KMS-11 (cell line): ENCODE results near the gene FRYL.
"Not testable (repeated sequence)": the region's sequence is repeated elsewhere in the genome, so short reads cannot be mapped to it uniquely, and the experiment has no call there.

Experiments used
- H2AFZ ChIP-seq: fragments of 200-600 bp; sonication (generic); 2 replicates; pipeline ENCODE4 v1.6.1; 2016; ENCODE audit warnings: antibody characterized with exemption, mixed run types, low read depth
- H3K27ac ChIP-seq: fragments of 200-600 bp; sonication (generic); 2 replicates; pipeline ENCODE4 v1.6.1; 2016; ENCODE audit warnings: mild to moderate bottlenecking, mixed run types
- H3K27me3 ChIP-seq: fragments of 200-600 bp; sonication (generic); 2 replicates; pipeline ENCODE4 v1.6.1; 2017; ENCODE audit warnings: mild to moderate bottlenecking, low read depth, mixed run types, moderate library complexity; ENCODE audit not compliant: insufficient read depth
- H3K36me3 ChIP-seq: fragments of 200-600 bp; sonication (generic); 2 replicates; pipeline ENCODE4 v1.6.1; 2017; ENCODE audit warnings: mild to moderate bottlenecking, mixed run types; ENCODE audit not compliant: insufficient read depth
- H3K4me1 ChIP-seq: fragments of 200-600 bp; sonication (generic); 2 replicates; pipeline ENCODE4 v1.6.1; 2016; ENCODE audit warnings: mild to moderate bottlenecking, low read depth, mixed run types; ENCODE audit not compliant: poor library complexity, severe bottlenecking
- H3K4me2 ChIP-seq: fragments of 200-600 bp; sonication (generic); 2 replicates; pipeline ENCODE4 v1.7.0; 2016; ENCODE audit warnings: mild to moderate bottlenecking, mixed run types
- H3K4me3 ChIP-seq: fragments of 200-600 bp; sonication (generic); IDR thresholded peaks from 2 replicates; pipeline ENCODE4 v1.6.1; 2017; ENCODE audit warnings: low read depth, low read length, mixed read lengths; ENCODE audit not compliant: insufficient read depth
- H3K79me2 ChIP-seq: fragments of 200-600 bp; sonication (generic); 2 replicates; pipeline ENCODE4 v1.6.1; 2016; ENCODE audit warnings: low read depth, mixed run types; ENCODE audit not compliant: insufficient read depth
- H3K9ac ChIP-seq: fragments of 200-600 bp; sonication (generic); 2 replicates; pipeline ENCODE4 v1.6.1; 2016; ENCODE audit warnings: mild to moderate bottlenecking, mixed run types
- H4K20me1 ChIP-seq: fragments of 200-600 bp; sonication (generic); 2 replicates; pipeline ENCODE4 v1.6.1; 2016; ENCODE audit warnings: mild to moderate bottlenecking, mixed run types; ENCODE audit not compliant: insufficient read depth
- CTCF ChIP-seq: fragments of 200-600 bp; sonication (generic); conservative IDR thresholded peaks from 2 replicates; pipeline ENCODE4 v1.6.1; 2017; ENCODE audit warnings: low read depth, mild to moderate bottlenecking, antibody characterized with exemption, low read length, moderate library complexity, mixed read lengths

The FRYL gene

GRCh38 chr4:48748949-48749596 lies 31.0 kb downstream of the FRYL start:
- no peaks in the 10 kb centered on the region; the same call in 1 of the 2 replicates for H4K20me1 ChIP-seq
- no peak overlapping the region for H3K9ac ChIP-seq
- no peak for TF ChIP-seq CTCF
- H3K4me1 ChIP-seq = peaks cover 8% of the 10 kb centered on the region
- peaks cover 93% of the 10 kb centered on the region for H3K79me2 ChIP-seq
- no peak overlapping the region for H3K4me2 ChIP-seq
- H3K36me3 ChIP-seq = no peaks in the 10 kb centered on the region
- H3K27ac ChIP-seq = no peak overlapping the region
- no peak overlapping the region for H2AFZ ChIP-seq
- no peaks in the 10 kb centered on the region for H3K27me3 ChIP-seq
- H3K4me3 ChIP-seq = no peak overlapping the region

- Histone ChIP-seq H3K9ac (no peak overlapping the region), H4K20me1 (no peaks in the 10 kb centered on the region; the same call in 1 of the 2 replicates), H3K4me3 (no peak overlapping the region), H3K36me3 (no peaks in the 10 kb centered on the region), H3K4me1 (peaks cover 17% of the 10 kb centered on the region), H2AFZ (no peak overlapping the region), H3K27me3 (no peaks in the 10 kb centered on the region), H3K4me2 (no peak overlapping the region), H3K79me2 (peaks cover 93% of the 10 kb centered on the region), H3K27ac (no peak overlapping the region)
- no peak for TF ChIP-seq CTCF
These were observed 33.3 kb downstream of the FRYL start for GRCh38 chr4:48746608-48747362.

GRCh38 chr4:48745223-48745622 lies 34.9 kb downstream of the FRYL start:
- H3K27me3 ChIP-seq, H3K36me3 ChIP-seq, H3K27ac ChIP-seq, H3K4me2 ChIP-seq, H2AFZ ChIP-seq, H3K4me3 ChIP-seq, H3K9ac ChIP-seq, H4K20me1 ChIP-seq: not testable (repeated sequence)
- H3K4me1 ChIP-seq = peaks cover 26% of the 10 kb centered on the region
- peaks cover 92% of the 10 kb centered on the region for H3K79me2 ChIP-seq

- H3K27ac ChIP-seq = no peak overlapping the region
- H3K36me3 ChIP-seq = no peaks in the 10 kb centered on the region
- H3K79me2 ChIP-seq = peaks cover 92% of the 10 kb centered on the region
- H4K20me1 ChIP-seq = peaks cover 5% of the 10 kb centered on the region
- H3K4me2 ChIP-seq = no peak overlapping the region
- no peak overlapping the region for H3K4me3 ChIP-seq
- no peak overlapping the region for H2AFZ ChIP-seq
- no peaks in the 10 kb centered on the region for H3K27me3 ChIP-seq
- peaks cover 33% of the 10 kb centered on the region for H3K4me1 ChIP-seq
- H3K9ac ChIP-seq = no peak overlapping the region
- no peak for TF ChIP-seq CTCF
These were observed 37.7 kb downstream of the FRYL start for GRCh38 chr4:48742412-48742811.

GRCh38 chr4:48739560-48740019 lies 40.5 kb downstream of the FRYL start:
- Histone ChIP-seq H4K20me1 (peaks cover 5% of the 10 kb centered on the region), H3K79me2 (peaks cover 86% of the 10 kb centered on the region), H2AFZ (no peak overlapping the region), H3K4me2 (no peak overlapping the region), H3K4me3 (no peak overlapping the region), H3K27me3 (no peaks in the 10 kb centered on the region), H3K36me3 (no peaks in the 10 kb centered on the region), H3K27ac (no peak overlapping the region), H3K9ac (no peak overlapping the region), H3K4me1 (peaks cover 44% of the 10 kb centered on the region)
- TF ChIP-seq CTCF = no peak
